Fibroblast of lung (primary cell): ENCODE measurements around the gene ATG13.

ENCODE experiments used
- CTCF ChIP-seq, 2 donors: IDR thresholded peaks in 1 of 2; conservative IDR thresholded peaks in 1 of 2; 1 replicate in 1 of 2; 2 replicates in 1 of 2; pipeline ENCODE4 v1.5.1; 2011 to 2012; ENCODE audit warnings: low read length in 2 of 2, control low read depth in 1 of 2, inconsistent platforms in 1 of 2, low read depth in 1 of 2, mild to moderate bottlenecking in 1 of 2
- EZH2 ChIP-seq: IDR thresholded peaks from 2 replicates; pipeline ENCODE4 v1.5.1; 2012; ENCODE audit warnings: low read length, control low read depth, mild to moderate bottlenecking; ENCODE audit errors: missing control alignments

- TF ChIP-seq EZH2 (no peak), CTCF (conservative IDR thresholded peaks at IDR 0.05 in 1 of 2, IDR thresholded peaks at IDR 0.05 in 1 of 2; ENCODE audit: low read depth in 1 of 2, low read length in 2 of 2) (no peak)
Measured at GRCh38 chr11:46723359-46723680, 106.0 kb downstream of the ATG13 start.
